GM20000 (cell line): ENCODE data around the gene ANKRD44.

ENCODE experiments used
- DNase-seq: peaks from one replicate; pipeline ENCODE4 v3.0.0; 2012; ENCODE audit warnings: low spot score
- TF ChIP-seq, protein P1 (sequence below): IDR thresholded peaks from 2 replicates; pipeline ENCODE4 v1.5.1; 2012; ENCODE audit warnings: mild to moderate bottlenecking, control low read depth; ENCODE audit errors: extremely low read depth, missing control alignments

The ANKRD44 gene

DNA sequence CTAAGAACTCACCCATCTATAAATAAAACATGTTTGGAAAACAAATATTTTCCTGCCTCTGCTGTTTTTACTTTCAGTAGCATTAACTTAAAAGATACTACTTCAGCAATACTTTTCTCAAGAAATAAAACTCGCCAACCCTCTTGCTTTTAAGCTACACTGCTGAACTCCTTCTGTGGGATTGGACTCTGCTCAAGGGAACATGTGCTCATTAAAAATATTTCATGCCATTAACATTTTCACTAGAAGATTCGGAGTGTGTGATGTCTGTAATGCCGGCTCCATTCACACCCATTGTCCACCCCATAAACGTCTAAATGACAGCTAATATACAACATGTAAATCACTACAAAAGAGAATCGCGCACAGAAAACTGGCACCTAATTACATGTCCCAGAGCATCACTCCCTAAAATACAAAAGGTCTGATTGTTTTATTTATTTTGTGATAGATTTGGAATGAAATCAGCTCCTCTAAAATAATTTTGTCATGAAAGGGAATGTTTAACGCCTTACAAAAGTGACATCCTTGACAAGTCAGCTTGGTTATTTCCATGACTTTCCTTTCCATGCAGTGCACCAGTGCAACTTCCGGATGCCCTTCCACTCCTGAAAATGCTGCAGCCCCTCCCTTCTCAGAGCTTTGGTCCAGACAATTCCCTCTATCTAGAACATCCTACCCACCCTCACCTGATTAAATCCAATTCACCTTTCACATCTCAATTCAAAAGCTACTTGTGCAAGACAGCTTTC is 73.1 kb downstream of the ANKRD44 start:
- TF ChIP-seq, protein P1, sequence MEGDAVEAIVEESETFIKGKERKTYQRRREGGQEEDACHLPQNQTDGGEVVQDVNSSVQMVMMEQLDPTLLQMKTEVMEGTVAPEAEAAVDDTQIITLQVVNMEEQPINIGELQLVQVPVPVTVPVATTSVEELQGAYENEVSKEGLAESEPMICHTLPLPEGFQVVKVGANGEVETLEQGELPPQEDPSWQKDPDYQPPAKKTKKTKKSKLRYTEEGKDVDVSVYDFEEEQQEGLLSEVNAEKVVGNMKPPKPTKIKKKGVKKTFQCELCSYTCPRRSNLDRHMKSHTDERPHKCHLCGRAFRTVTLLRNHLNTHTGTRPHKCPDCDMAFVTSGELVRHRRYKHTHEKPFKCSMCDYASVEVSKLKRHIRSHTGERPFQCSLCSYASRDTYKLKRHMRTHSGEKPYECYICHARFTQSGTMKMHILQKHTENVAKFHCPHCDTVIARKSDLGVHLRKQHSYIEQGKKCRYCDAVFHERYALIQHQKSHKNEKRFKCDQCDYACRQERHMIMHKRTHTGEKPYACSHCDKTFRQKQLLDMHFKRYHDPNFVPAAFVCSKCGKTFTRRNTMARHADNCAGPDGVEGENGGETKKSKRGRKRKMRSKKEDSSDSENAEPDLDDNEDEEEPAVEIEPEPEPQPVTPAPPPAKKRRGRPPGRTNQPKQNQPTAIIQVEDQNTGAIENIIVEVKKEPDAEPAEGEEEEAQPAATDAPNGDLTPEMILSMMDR: no peak
- DNase-seq: no peak

DNA sequence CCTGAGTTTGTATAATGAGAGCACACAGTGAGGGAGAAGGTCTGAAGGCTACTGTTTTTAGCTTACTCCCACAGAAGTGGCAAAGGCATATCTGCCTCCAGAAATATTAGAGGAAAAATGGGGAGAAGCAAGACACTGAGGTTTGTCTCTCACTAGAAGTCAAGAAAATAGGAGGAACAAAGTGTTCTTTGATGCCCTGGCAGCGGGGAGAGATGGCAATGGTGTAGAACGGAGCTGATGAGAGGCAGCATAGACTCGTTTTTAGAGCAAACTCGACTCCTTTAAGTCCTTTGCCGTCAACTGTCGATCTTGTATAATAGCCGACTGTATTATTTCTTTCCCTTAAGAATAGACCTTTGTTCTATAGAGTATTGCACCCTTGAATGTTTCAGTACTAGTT is 73.8 kb downstream of the ANKRD44 start:
- TF ChIP-seq, protein P1: no peak
- DNase-seq: no peak

DNA sequence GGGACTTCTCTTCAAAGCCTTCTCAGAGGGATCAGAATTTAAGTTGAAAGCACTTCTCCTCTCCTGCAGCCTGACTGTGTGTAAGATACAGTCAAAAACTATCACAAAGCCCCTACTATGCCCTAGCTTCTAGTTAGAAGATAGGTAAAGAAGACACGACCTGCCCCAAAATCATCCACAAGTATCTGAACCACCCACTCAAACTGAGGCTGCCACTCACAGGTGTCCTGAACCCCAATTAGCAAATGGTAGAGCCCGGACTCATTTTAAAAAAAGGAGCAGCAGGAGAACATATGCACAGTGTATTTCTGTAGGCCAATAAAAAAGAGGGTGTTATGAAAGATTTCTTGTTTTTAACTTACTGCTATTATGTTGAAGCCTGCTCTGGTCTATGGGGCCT is 74.4 kb downstream of the ANKRD44 start:
- no peak for DNase-seq
- TF ChIP-seq, protein P1: no peak

DNA sequence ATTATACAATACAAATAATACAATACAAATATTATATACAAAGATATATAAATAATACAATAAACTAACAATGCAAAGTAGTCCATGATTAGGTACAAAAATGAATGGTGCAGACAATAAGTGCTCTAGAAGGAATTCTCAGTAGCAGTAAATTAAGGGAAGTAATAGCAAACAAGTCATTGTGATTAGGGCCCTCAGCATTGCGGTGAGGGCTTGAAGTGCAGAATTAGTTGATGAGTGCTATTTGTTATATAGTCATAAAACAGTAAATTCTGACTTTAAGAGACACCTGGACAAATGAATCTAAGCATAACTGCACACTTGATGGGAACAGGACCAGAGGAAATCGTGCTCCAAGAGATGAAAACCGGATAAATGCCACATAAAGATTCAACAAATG is 74.9 kb downstream of the ANKRD44 start:
- TF ChIP-seq, protein P1: no peak
- DNase-seq: no peak

DNA sequence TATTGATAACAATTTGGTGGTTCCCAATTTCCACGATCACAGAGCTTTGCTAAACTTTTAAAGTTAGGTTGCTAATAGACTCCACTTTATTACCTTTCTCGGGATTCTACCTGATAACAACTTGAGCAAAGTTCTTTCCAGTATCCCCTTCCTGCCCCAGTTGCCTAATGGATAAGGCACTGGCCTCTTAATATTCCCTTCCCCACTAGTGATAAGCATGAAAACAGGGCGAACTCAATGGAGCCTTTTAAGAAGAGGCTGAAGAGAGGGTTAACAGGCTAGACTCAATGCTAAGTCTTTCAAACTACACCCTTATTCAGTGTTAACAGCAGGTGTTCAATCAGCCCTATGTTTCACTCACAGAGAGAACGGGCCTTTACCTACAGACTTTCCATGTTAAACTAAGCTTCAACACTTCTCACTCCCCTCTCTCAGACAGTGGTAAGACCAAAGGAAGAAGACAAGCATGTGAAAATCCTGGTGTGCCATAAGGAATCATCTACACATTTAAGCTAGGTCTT is 75.8 kb downstream of the ANKRD44 start:
- TF ChIP-seq, protein P1: no peak
- DNase-seq: no peak

DNA sequence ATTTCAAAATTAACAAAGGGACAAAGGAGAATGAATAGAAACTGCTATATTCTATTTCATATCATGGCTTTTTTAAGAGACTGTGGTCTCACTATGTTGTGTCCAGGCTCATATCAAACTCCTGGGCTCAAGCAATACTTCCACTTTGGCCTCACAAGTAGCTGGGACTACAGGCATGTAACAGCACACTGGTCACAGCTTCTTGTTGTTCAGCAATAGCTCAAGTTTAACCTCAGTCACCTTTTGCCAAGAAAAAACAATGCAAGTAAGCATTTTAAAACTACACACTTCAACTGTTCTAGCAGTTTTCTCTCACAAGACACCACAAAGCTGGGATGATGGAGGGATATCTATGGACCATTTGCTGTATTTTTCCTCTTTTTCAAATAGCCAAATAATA is 77.1 kb downstream of the ANKRD44 start:
- no peak for DNase-seq
- TF ChIP-seq, protein P1: no peak

DNA sequence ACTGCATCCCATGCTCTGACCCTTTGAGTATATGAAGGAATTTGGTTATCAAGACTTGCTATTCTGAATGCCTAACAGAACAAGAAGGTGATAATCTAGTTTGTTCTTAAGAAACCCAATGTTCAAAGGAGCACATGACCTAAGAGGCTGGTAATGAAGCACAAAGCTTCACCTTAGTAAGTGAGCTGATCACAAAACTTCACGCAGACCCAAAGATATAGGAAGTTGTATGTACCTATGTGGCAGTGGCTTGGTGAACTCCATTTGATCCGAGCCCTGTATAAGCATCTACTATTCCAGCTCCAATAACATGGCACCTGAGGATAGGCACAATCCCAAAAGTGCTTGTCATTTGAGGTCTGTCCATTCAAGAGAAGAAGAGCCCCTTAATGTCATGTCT is 78.6 kb downstream of the ANKRD44 start:
- DNase-seq: no peak
- TF ChIP-seq, protein P1: no peak
